ENCODE results near the gene PARD3.
A peak's percentile ranks its signal among the peaks of the same experiment; 100 is the strongest.

PARD3 gene

GRCh38 chr10:34697351-34698247, 117.5 kb downstream of the PARD3 start:
- DNase-seq (ENCODE audit: low read depth in 2 of 2), result no peak
- no peak overlapping the region for H3K4me3 ChIP-seq (replicated peaks in 1 of 2; ENCODE audit: low read depth in 2 of 2, low read length in 2 of 2)
- no peak for TF ChIP-seq CTCF (IDR thresholded peaks at IDR 0.05; ENCODE audit: low read depth, low read length)

- TF ChIP-seq CTCF (IDR thresholded peaks at IDR 0.05; ENCODE audit: low read depth, low read length), result no peak
- peak; percentile 44 to 62 for DNase-seq (ENCODE audit: low read depth in 2 of 2)
- H3K4me3 ChIP-seq (replicated peaks in 1 of 2; ENCODE audit: low read depth in 2 of 2, low read length in 2 of 2), result no peak overlapping the region
These were observed 118.7 kb downstream of the PARD3 start for GRCh38 chr10:34696423-34696822.

- DNase-seq (ENCODE audit: low read depth in 2 of 2), result no peak
- H3K4me3 ChIP-seq (replicated peaks in 1 of 2; ENCODE audit: low read depth in 2 of 2, low read length in 2 of 2), result no peak overlapping the region
- TF ChIP-seq CTCF (IDR thresholded peaks at IDR 0.05; ENCODE audit: low read depth, low read length), result no peak
These were observed 124.6 kb downstream of the PARD3 start for GRCh38 chr10:34690383-34691049.

GRCh38 chr10:34689053-34689452, 126.0 kb downstream of the PARD3 start:
- TF ChIP-seq CTCF (IDR thresholded peaks at IDR 0.05; ENCODE audit: low read depth, low read length), result no peak
- no peak overlapping the region for H3K4me3 ChIP-seq (replicated peaks in 1 of 2; ENCODE audit: low read depth in 2 of 2, low read length in 2 of 2)
- DNase-seq (ENCODE audit: low read depth in 2 of 2), result peak; percentile 70 to 81

GRCh38 chr10:34687434-34688210, 127.5 kb downstream of the PARD3 start:
- no peak overlapping the region for H3K4me3 ChIP-seq (replicated peaks in 1 of 2; ENCODE audit: low read depth in 2 of 2, low read length in 2 of 2)
- peak; percentile 53 to 57 for DNase-seq (ENCODE audit: low read depth in 2 of 2)

More at GRCh38 chr10:34687434-34688210, 127.5 kb downstream of the PARD3 start:
- no peak for TF ChIP-seq CTCF (IDR thresholded peaks at IDR 0.05; ENCODE audit: low read depth, low read length)
